Thyroid gland (tissue), 4 donors: ENCODE results near the gene SOCS4. TPM values are rescaled to one million over a fixed set of nuclear protein-coding genes. Genes with fewer than 3 reads are reported as not detected.
A peak's percentile ranks its signal among the peaks of the same experiment; 100 is the strongest.

ENCODE experiments used
- DNase-seq, 2 donors: peaks; one replicate each; pipeline ENCODE4 v3.0.0-alpha.2; 2019
- H3K27ac ChIP-seq, 3 donors: fragments of 200-600 bp; sonication (generic); 1 replicate in 2 of 3; 2 replicates in 1 of 3; pipeline ENCODE4 v1.5.1; 2016 to 2019; ENCODE audit warnings: mild to moderate bottlenecking in 1 of 3, moderate library complexity in 1 of 3
- H3K27me3 ChIP-seq: fragments of 200-600 bp; sonication (generic); one replicate; pipeline ENCODE4 v1.5.1; 2019
- H3K36me3 ChIP-seq, 2 donors: fragments of 200-600 bp; sonication (generic); one replicate each; pipeline ENCODE4 v1.5.1; 2016 to 2019
- H3K4me1 ChIP-seq, 2 donors: fragments of 200-600 bp; sonication (generic); one replicate each; pipeline ENCODE4 v1.5.1; 2017 to 2019
- H3K4me3 ChIP-seq, 3 donors: fragments of 200-600 bp; sonication (generic); replicated peaks in 1 of 3; 1 replicate in 2 of 3; 2 replicates in 1 of 3; pipeline ENCODE4 v1.5.1; 2016; ENCODE audit warnings: mild to moderate bottlenecking in 1 of 3
- H3K9me3 ChIP-seq: fragments of 200-600 bp; sonication (generic); one replicate; pipeline ENCODE4 v1.5.1; 2017
- POLR2A ChIP-seq, 2 donors: fragments of 450-650 bp; IDR thresholded peaks; one replicate each; pipeline ENCODE4 v1.6.1; 2017; ENCODE audit warnings: antibody characterized with exemption in 2 of 2, mild to moderate bottlenecking in 2 of 2, moderate library complexity in 1 of 2
- WGBS, 2 donors: methylation state at CpG; one replicate each; pipeline ENCODE4 v1.1.5; 2017; 5-methylcytosine and 5-hydroxymethylcytosine counted together
- intact Hi-C: fragments of 100-400 bp; cut with DNase I; formaldehyde crosslinking; loops from one replicate; pipeline ENCODE4 v1.15.1; 2023
- total RNA-seq, 4 donors: library from RNA; depleted of rRNA; stranded (reverse); fragments of >200 nt; gene quantifications; one replicate each; pipeline ENCODE4 v1.2.3, GENCODE V29; 2016
- TF ChIP-seq, protein P1 (sequence below), 6 experiments: fragments of 200-600 bp in 3 of 6; fragments of 450-650 bp in 3 of 6; sonication (generic) in 3 of 6; IDR thresholded peaks; one replicate each; pipeline ENCODE4 v1.5.1; 2016 to 2019; ENCODE audit warnings: antibody characterized with exemption in 6 of 6, mild to moderate bottlenecking in 2 of 6, inconsistent platforms in 1 of 6, moderate library complexity in 1 of 6

Gene SOCS4
- total RNA-seq, 4 donors from 2014 or later, result 18.2 to 26.5 (median 19.7) TPM

DNA sequence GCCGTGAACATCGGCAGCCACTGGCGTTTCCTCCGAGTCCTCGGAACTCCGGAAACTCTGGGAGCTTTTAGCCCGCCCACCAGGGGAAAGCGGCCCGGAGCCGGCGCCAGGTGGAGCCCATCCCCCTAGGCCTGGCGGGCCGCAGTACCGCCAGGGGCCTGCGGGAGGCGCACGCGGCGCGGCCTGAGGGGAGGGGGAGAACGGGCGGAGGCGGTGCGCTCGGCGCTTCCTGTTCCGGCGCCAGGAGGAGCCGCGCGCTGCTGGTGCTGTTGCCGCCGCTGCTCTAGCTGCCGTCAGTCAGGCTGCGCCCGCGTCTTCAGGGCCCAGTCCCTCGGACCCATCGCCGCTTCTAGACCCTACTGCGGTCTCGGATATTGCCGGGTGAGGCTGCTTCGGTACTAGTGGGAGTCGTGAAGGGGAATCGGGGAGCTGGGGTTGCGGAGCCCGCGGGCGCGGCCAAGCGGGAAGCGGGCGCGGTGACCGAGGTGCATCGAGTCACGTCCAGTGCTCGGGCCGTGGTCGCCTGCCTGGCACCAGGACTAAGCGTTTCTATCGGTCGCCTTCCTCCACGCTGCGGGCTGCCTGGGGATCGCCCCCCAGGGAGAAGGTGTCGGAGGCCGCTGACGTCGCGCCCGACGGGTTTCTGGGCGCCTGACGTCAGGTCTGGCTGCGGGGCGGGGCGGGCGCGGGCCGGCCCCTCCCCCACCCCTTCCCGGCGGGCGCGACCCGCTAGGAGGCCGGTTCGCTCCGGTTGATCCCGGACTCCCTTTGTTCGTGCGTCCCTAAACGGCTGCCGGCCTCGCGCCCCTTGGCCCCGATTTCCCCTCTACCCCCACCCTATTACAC is 24.6 kb downstream of the SOCS4 start, which contains the start of gene MAPK1IP1L:
Gene MAPK1IP1L, plus strand, starts transcription at position 225 of the 846 bp plus-strand sequence. CDS start 10,037 bp downstream, outside the sequence.
- peaks cover 11 to 20% of the 10 kb centered on the region in 2 donors for H3K4me1 ChIP-seq
- no peaks in the 10 kb centered on the region for H3K9me3 ChIP-seq
- peak within 1 kb of the TSS; percentile 81 to 98 (median 90) for H3K4me3 ChIP-seq
- WGBS, 2 donors, result 0% methylated on average over 28 to 30 of the region's 98 CpGs
- intact Hi-C loops, result no loop called here
- DNase-seq, result peak; percentile 88 to 92
- TF ChIP-seq, protein P1, sequence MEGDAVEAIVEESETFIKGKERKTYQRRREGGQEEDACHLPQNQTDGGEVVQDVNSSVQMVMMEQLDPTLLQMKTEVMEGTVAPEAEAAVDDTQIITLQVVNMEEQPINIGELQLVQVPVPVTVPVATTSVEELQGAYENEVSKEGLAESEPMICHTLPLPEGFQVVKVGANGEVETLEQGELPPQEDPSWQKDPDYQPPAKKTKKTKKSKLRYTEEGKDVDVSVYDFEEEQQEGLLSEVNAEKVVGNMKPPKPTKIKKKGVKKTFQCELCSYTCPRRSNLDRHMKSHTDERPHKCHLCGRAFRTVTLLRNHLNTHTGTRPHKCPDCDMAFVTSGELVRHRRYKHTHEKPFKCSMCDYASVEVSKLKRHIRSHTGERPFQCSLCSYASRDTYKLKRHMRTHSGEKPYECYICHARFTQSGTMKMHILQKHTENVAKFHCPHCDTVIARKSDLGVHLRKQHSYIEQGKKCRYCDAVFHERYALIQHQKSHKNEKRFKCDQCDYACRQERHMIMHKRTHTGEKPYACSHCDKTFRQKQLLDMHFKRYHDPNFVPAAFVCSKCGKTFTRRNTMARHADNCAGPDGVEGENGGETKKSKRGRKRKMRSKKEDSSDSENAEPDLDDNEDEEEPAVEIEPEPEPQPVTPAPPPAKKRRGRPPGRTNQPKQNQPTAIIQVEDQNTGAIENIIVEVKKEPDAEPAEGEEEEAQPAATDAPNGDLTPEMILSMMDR (IDR thresholded peaks at IDR 0.05), result peak; percentile 87 to 100 (median 100)
- peak; percentile 98 to 99 for TF ChIP-seq POLR2A (IDR thresholded peaks at IDR 0.05)
- peak within 1 kb of the TSS; percentile 98 to 100 (median 100) for H3K27ac ChIP-seq
- H3K27me3 ChIP-seq, result no peaks in the 10 kb centered on the region
- H3K36me3 ChIP-seq, result no peaks in the 10 kb centered on the region

DNA sequence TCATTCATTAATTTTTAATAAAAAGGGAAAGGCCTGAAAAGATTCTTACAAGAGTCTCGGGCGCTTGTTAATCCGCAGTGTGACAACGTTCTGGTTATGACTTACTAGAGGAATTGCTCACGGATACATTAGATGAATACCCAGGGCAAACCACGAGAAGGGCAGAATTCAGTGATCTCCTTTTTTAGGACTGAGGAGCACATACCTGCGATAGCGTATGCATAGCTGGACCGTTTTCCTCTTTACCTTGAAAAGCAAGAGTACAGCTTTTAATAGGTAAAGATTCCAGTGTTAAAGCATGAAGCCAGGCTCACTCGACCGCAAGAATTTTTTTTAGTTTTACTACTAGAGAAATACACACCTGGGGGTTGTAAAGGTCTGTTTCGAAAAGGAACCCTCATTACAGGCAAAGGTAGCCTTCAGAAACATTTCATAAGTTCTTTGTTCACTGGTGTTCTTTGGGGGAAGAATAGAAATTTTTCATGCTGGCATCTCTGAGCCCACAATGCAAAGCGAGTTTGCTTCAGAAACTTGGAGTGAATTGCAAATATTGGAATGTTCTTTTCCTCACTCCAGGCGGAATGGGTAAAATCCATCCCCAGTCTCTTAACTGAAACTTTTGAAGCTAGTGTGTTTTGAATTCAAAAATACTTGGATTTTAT is 25.4 kb downstream of the SOCS4 start:
- no peak for TF ChIP-seq POLR2A (IDR thresholded peaks at IDR 0.05)
- TF ChIP-seq, protein P1 (IDR thresholded peaks at IDR 0.05), result no peak
- Histone ChIP-seq H3K4me3 (peak overlapping the region; percentile 81 to 98 (median 90)), H3K27ac (peak overlapping the region; percentile 98 to 100 (median 100)), H3K9me3 (no peaks in the 10 kb centered on the region), H3K4me1 (peaks cover 11 to 20% of the 10 kb centered on the region in 2 donors), H3K27me3 (no peaks in the 10 kb centered on the region), H3K36me3 (no peaks in the 10 kb centered on the region)
- intact Hi-C loops, result no loop called here
- 4 to 5% methylated on average over 14 of the region's 14 CpGs for WGBS, 2 donors
- no peak for DNase-seq

DNA sequence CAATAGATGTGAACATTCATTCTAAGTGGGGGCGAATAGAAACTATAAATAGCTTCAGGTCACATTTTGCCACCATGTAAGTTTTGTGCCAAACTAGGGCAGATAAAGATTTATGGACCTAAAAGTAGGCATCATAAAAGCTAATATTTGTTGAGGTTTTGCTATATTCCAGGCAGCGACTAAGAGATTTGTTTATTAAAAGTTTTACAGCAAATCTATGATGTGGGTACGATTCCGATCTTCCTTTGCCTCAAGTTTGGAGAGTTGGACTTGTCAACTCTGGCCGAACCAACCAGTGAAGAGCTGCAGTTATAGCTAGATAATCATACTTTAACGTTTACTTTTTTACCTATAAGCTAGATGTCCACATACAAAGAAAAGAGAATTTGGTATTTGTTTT is 26.0 kb downstream of the SOCS4 start:
- intact Hi-C loops, result no loop called here
- H3K9me3 ChIP-seq, result no peaks in the 10 kb centered on the region
- peak overlapping the region in 1 of 3 donors; percentile 81 for H3K4me3 ChIP-seq
- TF ChIP-seq POLR2A (IDR thresholded peaks at IDR 0.05), result no peak
- TF ChIP-seq, protein P1 (IDR thresholded peaks at IDR 0.05), result no peak
- 75 to 78% methylated on average over 6 of the region's 6 CpGs for WGBS, 2 donors
- H3K36me3 ChIP-seq, result no peaks in the 10 kb centered on the region
- no peaks in the 10 kb centered on the region for H3K27me3 ChIP-seq
- DNase-seq, result no peak
- H3K27ac ChIP-seq, result peak overlapping the region in 1 of 3 donors; percentile 100
- H3K4me1 ChIP-seq, result peaks cover 11 to 20% of the 10 kb centered on the region in 2 donors

DNA sequence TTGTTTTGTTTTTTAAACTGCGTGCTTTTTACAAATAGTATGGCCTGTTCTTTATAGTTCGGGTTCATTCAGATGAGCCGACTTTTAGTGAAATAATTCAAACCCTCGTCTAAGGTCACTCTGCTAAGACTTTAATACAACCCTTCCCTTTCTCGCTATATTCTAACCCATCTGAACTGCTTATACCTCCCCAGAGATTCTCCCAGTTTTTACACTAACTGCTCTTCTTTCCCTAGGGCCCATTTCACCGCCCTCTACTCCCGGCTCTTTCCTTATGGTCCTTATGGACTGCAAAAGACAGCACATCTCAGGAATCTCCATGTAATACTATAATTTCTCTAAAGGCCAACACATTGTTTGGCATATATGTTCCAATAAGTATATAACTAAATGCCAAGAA is 26.5 kb downstream of the SOCS4 start:
- intact Hi-C loops, result no loop called here

More for the DNA sequence above, 26.5 kb downstream of the SOCS4 start:
- H3K36me3 ChIP-seq, result no peaks in the 10 kb centered on the region
- no peak for DNase-seq
- H3K4me1 ChIP-seq, result peaks cover 11 to 20% of the 10 kb centered on the region in 2 donors
- 91% methylated on average over 7 of the region's 7 CpGs for WGBS, 2 donors
- no peaks in the 10 kb centered on the region for H3K9me3 ChIP-seq
- no peak overlapping the region for H3K27ac ChIP-seq
- no peaks in the 10 kb centered on the region for H3K27me3 ChIP-seq
- TF ChIP-seq, protein P1 (IDR thresholded peaks at IDR 0.05), result no peak
- no peak for TF ChIP-seq POLR2A (IDR thresholded peaks at IDR 0.05)
- H3K4me3 ChIP-seq, result no peak overlapping the region
